Smooth muscle cell (in vitro differentiated cells): ENCODE data around the gene BEND4. TPM values are rescaled to one million over a fixed set of nuclear protein-coding genes. Genes with fewer than 3 reads are reported as not detected.

ENCODE experiments used
- DNase-seq: peaks from one replicate; lab custom pipeline; 2025; ENCODE audit not compliant: unreplicated experiment; lab: John Stamatoyannopoulos, UW
- H2AFZ ChIP-seq: fragments of 200-600 bp; sonication (generic); 2 replicates; pipeline ENCODE4 v1.6.0; 2016; ENCODE audit warnings: antibody characterized with exemption, low read depth, mild to moderate bottlenecking
- H3F3A ChIP-seq: fragments of 200-600 bp; sonication (generic); 2 replicates; pipeline ENCODE4 v1.6.0; 2017; ENCODE audit warnings: antibody characterized with exemption, low read depth
- H3K27ac ChIP-seq: fragments of 200-600 bp; sonication (generic); 2 replicates; pipeline ENCODE4 v1.5.1; 2016; ENCODE audit warnings: low read depth, mild to moderate bottlenecking
- H3K27me3 ChIP-seq: fragments of 200-600 bp; sonication (generic); 2 replicates; pipeline ENCODE4 v1.6.1; 2016; ENCODE audit warnings: low read depth, mild to moderate bottlenecking
- H3K36me3 ChIP-seq: fragments of 200-600 bp; sonication (generic); 2 replicates; pipeline ENCODE4 v1.5.1; 2016; ENCODE audit warnings: low read depth
- H3K4me1 ChIP-seq: fragments of 200-600 bp; sonication (generic); 2 replicates; pipeline ENCODE4 v1.5.1; 2016; ENCODE audit warnings: low read depth
- H3K4me2 ChIP-seq: fragments of 200-600 bp; sonication (generic); 2 replicates; pipeline ENCODE4 v1.6.0; 2016; ENCODE audit warnings: mild to moderate bottlenecking
- H3K4me3 ChIP-seq: fragments of 200-600 bp; sonication (generic); 2 replicates; pipeline ENCODE4 v1.5.1; 2016; ENCODE audit warnings: mild to moderate bottlenecking
- H3K79me2 ChIP-seq: fragments of 200-600 bp; sonication (generic); 2 replicates; pipeline ENCODE4 v1.6.0; 2016; ENCODE audit warnings: low read depth, mild to moderate bottlenecking
- H3K9ac ChIP-seq: fragments of 200-600 bp; sonication (generic); 2 replicates; pipeline ENCODE4 v1.6.0; 2016; ENCODE audit warnings: low read depth
- H3K9me3 ChIP-seq: fragments of 200-600 bp; sonication (generic); replicated peaks from 2 replicates; pipeline ENCODE4 v1.5.1; 2016; ENCODE audit warnings: low read depth
- H4K20me1 ChIP-seq: fragments of 200-600 bp; sonication (generic); 2 replicates; pipeline ENCODE4 v1.6.0; 2016; ENCODE audit warnings: low read depth
- WGBS: methylation state at CpG from one replicate; pipeline ENCODE4 v1.1.7; 2016; ENCODE audit warnings: low lambda C conversion rate; 5-methylcytosine and 5-hydroxymethylcytosine counted together
- polyA plus RNA-seq: library from polyadenylated mRNA; unstranded; fragments of >200 nt; fragmentation: Nextera tagmentation; extraction: Ambion mirVana; gene quantifications from 2 replicates; pipeline ENCODE4 v1.2.1, GENCODE V29; 2016
- total RNA-seq: library from RNA; depleted of rRNA; stranded (reverse); fragments of >200 nt; gene quantifications from 2 replicates; pipeline ENCODE4 v1.2.3, GENCODE V29; 2014
- TF ChIP-seq, protein P1 (sequence below): fragments of 200-600 bp; sonication (generic); IDR thresholded peaks from 2 replicates; pipeline ENCODE4 v1.5.1; 2017; ENCODE audit warnings: borderline replicate concordance, mild to moderate bottlenecking, antibody characterized with exemption; ENCODE audit not compliant: insufficient read depth, poor library complexity, severe bottlenecking

The BEND4 gene
- total and polyA plus RNA-seq, 2 experiments from 2014 or later, result not detected

DNA sequence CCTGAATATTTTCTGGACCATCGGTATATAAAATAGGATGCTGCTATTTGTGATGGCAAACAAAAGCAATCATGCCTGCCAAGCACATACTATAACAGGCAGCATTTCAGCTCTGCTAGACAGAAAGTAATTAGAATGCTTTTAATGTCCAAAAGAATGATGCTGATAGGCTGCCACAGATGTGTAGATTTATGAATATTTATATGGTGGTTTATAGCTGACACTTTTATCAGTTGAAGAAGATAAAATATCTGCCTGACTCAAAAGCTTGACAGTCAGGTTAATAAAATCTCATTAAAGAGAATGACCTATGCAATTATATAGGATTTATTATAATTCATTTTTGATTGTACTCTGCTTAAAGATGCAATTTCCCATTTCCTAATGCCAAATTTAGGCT, 4.0 kb downstream of the BEND4 start:
- no peaks in the 10 kb centered on the region for H3K79me2 ChIP-seq
- no peak overlapping the region for H3K27ac ChIP-seq
- H3K4me1 ChIP-seq, result peaks cover 12% of the 10 kb centered on the region
- peaks cover 74% of the 10 kb centered on the region for H3K27me3 ChIP-seq
- H2AFZ ChIP-seq, result no peak overlapping the region
- no peaks in the 10 kb centered on the region for H3K9me3 ChIP-seq
- no peak overlapping the region for H3K4me3 ChIP-seq
- 96% methylated on average over 1 of the region's 1 CpG for WGBS
- H3F3A ChIP-seq, result no peaks in the 10 kb centered on the region
- DNase-seq, result no peak
- H3K4me2 ChIP-seq, result no peak overlapping the region
- TF ChIP-seq, protein P1, sequence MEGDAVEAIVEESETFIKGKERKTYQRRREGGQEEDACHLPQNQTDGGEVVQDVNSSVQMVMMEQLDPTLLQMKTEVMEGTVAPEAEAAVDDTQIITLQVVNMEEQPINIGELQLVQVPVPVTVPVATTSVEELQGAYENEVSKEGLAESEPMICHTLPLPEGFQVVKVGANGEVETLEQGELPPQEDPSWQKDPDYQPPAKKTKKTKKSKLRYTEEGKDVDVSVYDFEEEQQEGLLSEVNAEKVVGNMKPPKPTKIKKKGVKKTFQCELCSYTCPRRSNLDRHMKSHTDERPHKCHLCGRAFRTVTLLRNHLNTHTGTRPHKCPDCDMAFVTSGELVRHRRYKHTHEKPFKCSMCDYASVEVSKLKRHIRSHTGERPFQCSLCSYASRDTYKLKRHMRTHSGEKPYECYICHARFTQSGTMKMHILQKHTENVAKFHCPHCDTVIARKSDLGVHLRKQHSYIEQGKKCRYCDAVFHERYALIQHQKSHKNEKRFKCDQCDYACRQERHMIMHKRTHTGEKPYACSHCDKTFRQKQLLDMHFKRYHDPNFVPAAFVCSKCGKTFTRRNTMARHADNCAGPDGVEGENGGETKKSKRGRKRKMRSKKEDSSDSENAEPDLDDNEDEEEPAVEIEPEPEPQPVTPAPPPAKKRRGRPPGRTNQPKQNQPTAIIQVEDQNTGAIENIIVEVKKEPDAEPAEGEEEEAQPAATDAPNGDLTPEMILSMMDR, result no peak
- no peak overlapping the region for H3K9ac ChIP-seq
- no peaks in the 10 kb centered on the region for H4K20me1 ChIP-seq
- H3K36me3 ChIP-seq, result no peaks in the 10 kb centered on the region

DNA sequence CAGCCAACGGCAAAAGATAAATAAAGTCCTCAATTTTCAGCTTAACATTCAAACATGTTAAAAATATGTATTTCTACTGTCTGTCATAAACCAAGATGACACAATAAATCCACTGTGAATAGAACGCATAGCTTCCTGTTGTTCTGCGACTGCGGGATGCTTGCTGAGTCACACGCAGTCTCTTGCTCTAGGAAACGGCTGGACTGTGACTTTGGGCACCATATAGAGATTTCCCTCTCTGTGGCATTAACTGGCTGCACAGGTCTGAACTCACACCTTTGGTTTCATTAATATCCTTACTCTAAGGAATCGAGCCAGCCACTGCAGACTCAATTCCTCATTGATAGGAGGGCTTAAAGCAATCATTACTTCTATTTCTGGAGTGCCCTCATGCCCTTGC, 8.4 kb downstream of the BEND4 start:
- TF ChIP-seq, protein P1, result no peak
- no peaks in the 10 kb centered on the region for H3K36me3 ChIP-seq
- no peak overlapping the region for H3K4me2 ChIP-seq
- 85% methylated on average over 7 of the region's 7 CpGs for WGBS
- H3K4me1 ChIP-seq, result no peaks in the 10 kb centered on the region
- no peak overlapping the region for H3K9ac ChIP-seq
- H3K27ac ChIP-seq, result no peak overlapping the region
- DNase-seq, result no peak
- H3K27me3 ChIP-seq, result peaks cover 30% of the 10 kb centered on the region
- no peak overlapping the region for H3K4me3 ChIP-seq
- H3F3A ChIP-seq, result no peaks in the 10 kb centered on the region
- no peaks in the 10 kb centered on the region for H3K79me2 ChIP-seq
- H2AFZ ChIP-seq, result no peak overlapping the region
- no peaks in the 10 kb centered on the region for H4K20me1 ChIP-seq
- no peaks in the 10 kb centered on the region for H3K9me3 ChIP-seq

DNA sequence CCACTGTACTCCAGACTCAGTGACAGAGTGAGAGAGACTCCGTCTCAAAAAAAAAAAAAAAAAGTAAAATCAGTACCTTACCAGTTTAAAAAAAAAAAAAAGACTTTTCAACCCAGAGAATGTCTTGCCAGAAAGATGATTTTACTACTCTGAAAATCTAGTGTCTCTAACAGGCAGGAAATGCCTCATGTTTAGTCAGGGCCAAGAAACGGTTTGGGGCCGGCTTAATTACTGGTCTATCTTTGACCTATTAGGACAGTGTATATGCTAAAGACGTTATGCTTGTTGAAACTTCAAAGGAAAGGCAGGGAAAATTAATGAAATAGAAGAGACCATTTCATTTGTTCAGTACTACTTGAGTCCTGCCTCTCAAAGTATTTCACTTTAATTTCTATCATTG, 9.9 kb downstream of the BEND4 start:
- no peaks in the 10 kb centered on the region for H3F3A ChIP-seq
- H2AFZ ChIP-seq, result no peak overlapping the region
- no peaks in the 10 kb centered on the region for H4K20me1 ChIP-seq
- H3K27ac ChIP-seq, result no peak overlapping the region
- no peaks in the 10 kb centered on the region for H3K4me1 ChIP-seq
- H3K4me3 ChIP-seq, result no peak overlapping the region
- TF ChIP-seq, protein P1, result no peak
- H3K79me2 ChIP-seq, result no peaks in the 10 kb centered on the region
- H3K9ac ChIP-seq, result no peak overlapping the region
- H3K36me3 ChIP-seq, result no peaks in the 10 kb centered on the region
- H3K4me2 ChIP-seq, result no peak overlapping the region
- peaks cover 18% of the 10 kb centered on the region for H3K27me3 ChIP-seq
- no peaks in the 10 kb centered on the region for H3K9me3 ChIP-seq
- WGBS, result 76% methylated on average over 4 of the region's 4 CpGs
- DNase-seq, result no peak

DNA sequence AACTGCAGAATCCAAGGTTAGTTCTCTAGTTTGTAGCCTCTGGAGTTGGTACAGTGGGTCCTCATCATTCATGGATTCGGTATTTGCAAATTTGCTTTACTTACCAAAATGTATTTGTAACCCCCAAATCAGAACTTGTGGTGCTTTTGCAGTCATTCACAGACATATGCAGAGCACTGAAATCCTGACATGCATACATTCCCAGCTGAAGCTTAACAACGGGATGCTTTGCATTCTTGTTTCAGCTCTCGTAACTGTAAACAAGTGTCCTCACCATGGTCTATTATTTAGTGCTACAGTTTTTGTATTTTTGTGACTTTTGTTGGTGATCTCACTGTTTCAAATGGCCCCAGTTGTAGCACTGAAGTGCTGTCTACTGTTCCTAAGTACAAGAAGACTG, 16.1 kb downstream of the BEND4 start:
- H3K9me3 ChIP-seq, result no peaks in the 10 kb centered on the region
- TF ChIP-seq, protein P1, result no peak
- DNase-seq, result no peak
- WGBS, result 49% methylated on average over 3 of the region's 3 CpGs
- no peaks in the 10 kb centered on the region for H3K27me3 ChIP-seq
- no peak overlapping the region for H3K9ac ChIP-seq
- H3F3A ChIP-seq, result no peaks in the 10 kb centered on the region
- H3K4me3 ChIP-seq, result no peak overlapping the region
- H4K20me1 ChIP-seq, result no peaks in the 10 kb centered on the region
- H3K79me2 ChIP-seq, result no peaks in the 10 kb centered on the region
- no peak overlapping the region for H2AFZ ChIP-seq
- H3K27ac ChIP-seq, result no peak overlapping the region
- no peak overlapping the region for H3K4me2 ChIP-seq
- H3K4me1 ChIP-seq, result no peaks in the 10 kb centered on the region
- no peaks in the 10 kb centered on the region for H3K36me3 ChIP-seq
